OCI-LY3 (cell line): ENCODE data around the gene SYNE2.

Experiments
- H2AFZ ChIP-seq: fragments of 200-600, 300-600 bp; shearing (Covaris generic); 2 replicates; pipeline ENCODE4 v1.6.0; 2014; ENCODE audit warnings: antibody characterized with exemption, low read depth, low read length
- H3K27ac ChIP-seq: fragments of 200-600, 300-600 bp; sonication (generic); 2 replicates; pipeline ENCODE4 v1.5.1; 2014; ENCODE audit warnings: mild to moderate bottlenecking, low read length, moderate library complexity, mixed read lengths
- H3K27me3 ChIP-seq: fragments of 200-600, 300-600 bp; sonication (generic); 2 replicates; pipeline ENCODE4 v1.6.1; 2014; ENCODE audit warnings: low read depth, low read length, mixed read lengths
- H3K36me3 ChIP-seq: fragments of 200-600, 300-600 bp; sonication (generic); replicated peaks from 2 replicates; pipeline ENCODE3; 2014; ENCODE audit warnings: low read depth, low read length, mixed read lengths
- H3K4me1 ChIP-seq: fragments of 300-600, 200-600 bp; sonication (generic); 2 replicates; pipeline ENCODE4 v1.6.1; 2014; ENCODE audit warnings: low read length, mixed read lengths
- H3K4me2 ChIP-seq: fragments of 200-600, 300-600 bp; sonication (generic); 2 replicates; pipeline ENCODE4 v1.6.1; 2014; ENCODE audit warnings: low read length, mixed read lengths
- H3K4me3 ChIP-seq: fragments of 300-600, 200-600 bp; sonication (generic); 2 replicates; pipeline ENCODE4 v1.5.1; 2014; ENCODE audit warnings: antibody characterized with exemption, mild to moderate bottlenecking, low read length, moderate library complexity
- H3K79me2 ChIP-seq: fragments of 300-600, 200-600 bp; shearing (Covaris generic); 2 replicates; pipeline ENCODE4 v1.6.1; 2014; ENCODE audit warnings: mild to moderate bottlenecking, low read length, mixed read lengths
- H3K9ac ChIP-seq: fragments of 300-600, 200-600 bp; shearing (Covaris generic); 2 replicates; pipeline ENCODE4 v1.6.0; 2014; ENCODE audit warnings: mild to moderate bottlenecking, low read length, moderate library complexity
- H3K9me3 ChIP-seq: fragments of 200-600, 300-600 bp; shearing (Covaris generic); 2 replicates; pipeline ENCODE4 v1.6.1; 2014; ENCODE audit warnings: low read length, mixed read lengths; ENCODE audit not compliant: insufficient read depth
- H4K20me1 ChIP-seq: fragments of 200-600, 300-600 bp; sonication (generic); 2 replicates; pipeline ENCODE4 v1.6.1; 2016; ENCODE audit warnings: low read length, mixed read lengths; ENCODE audit not compliant: insufficient read depth
- CTCF ChIP-seq: fragments of 200-600, 300-600 bp; sonication (generic); IDR thresholded peaks from 2 replicates; pipeline ENCODE4 v1.5.1; 2014; ENCODE audit warnings: antibody characterized with exemption, low read length, low read depth
- EZH2phosphoT487 ChIP-seq: fragments of 200-600 bp; shearing (Covaris generic); IDR thresholded peaks from 2 replicates; pipeline ENCODE4 v1.6.1; 2018; ENCODE audit warnings: antibody characterized with exemption, mixed run types, low read depth

Gene SYNE2

DNA sequence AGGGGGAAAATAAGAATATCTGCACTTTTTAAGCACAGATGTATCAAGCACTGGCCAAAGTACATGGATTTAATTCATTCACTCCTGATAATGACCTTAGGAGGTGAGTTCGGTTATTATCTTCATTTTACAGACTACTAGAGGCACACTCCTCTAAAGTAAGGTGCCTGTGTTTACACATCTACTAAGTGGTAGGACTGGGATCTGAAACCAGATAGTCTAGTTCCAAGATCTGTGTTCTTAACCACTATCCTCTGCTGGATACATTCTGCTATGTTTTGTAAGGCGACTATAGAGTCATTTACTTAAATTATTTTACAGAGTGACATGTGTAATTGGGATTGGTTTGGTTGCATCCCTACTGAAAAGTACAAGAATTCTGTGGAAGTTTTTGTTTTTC is 266.1 kb downstream of the SYNE2 start:
- H3K79me2 ChIP-seq, result no peaks in the 10 kb centered on the region
- no peak overlapping the region for H2AFZ ChIP-seq
- no peak overlapping the region for H3K4me3 ChIP-seq
- no peaks in the 10 kb centered on the region for H4K20me1 ChIP-seq
- H3K9me3 ChIP-seq, result no peaks in the 10 kb centered on the region
- no peak overlapping the region for H3K9ac ChIP-seq
- no peak for TF ChIP-seq CTCF
- no peak for TF ChIP-seq EZH2phosphoT487
- H3K36me3 ChIP-seq, result no peaks in the 10 kb centered on the region
- no peaks in the 10 kb centered on the region for H3K27me3 ChIP-seq
- H3K4me2 ChIP-seq, result no peak overlapping the region
- H3K4me1 ChIP-seq, result no peaks in the 10 kb centered on the region
- H3K27ac ChIP-seq, result no peak overlapping the region

DNA sequence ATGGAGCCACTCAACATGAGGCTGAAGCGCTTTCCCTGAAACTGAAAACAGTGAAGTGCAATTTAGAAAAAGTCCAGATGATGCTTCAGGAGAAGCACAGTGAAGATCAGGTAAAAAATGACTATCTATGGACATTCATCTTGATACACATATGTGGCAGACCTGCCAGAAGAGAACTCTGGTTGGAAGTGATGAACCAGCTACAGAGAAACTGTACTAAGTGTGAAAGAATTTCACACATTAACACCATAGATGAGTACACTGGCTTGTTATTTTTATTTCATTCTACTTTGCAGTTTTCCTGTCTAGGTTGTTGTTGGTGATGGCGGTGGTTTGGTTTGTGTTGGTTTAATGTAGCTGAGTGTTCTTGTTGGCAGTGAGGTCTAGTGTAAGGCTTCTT is 266.7 kb downstream of the SYNE2 start:
- Histone ChIP-seq H3K9me3 (no peaks in the 10 kb centered on the region), H3K4me1 (no peaks in the 10 kb centered on the region), H3K36me3 (no peaks in the 10 kb centered on the region), H3K79me2 (no peaks in the 10 kb centered on the region), H3K4me3 (no peak overlapping the region), H4K20me1 (no peaks in the 10 kb centered on the region), H3K4me2 (no peak overlapping the region), H3K27me3 (no peaks in the 10 kb centered on the region), H3K9ac (no peak overlapping the region), H3K27ac (no peak overlapping the region), H2AFZ (no peak overlapping the region)
- TF ChIP-seq CTCF, result no peak
- TF ChIP-seq EZH2phosphoT487, result no peak

GRCh38 chr14:64119980-64120379 is 267.2 kb downstream of the SYNE2 start:
- Histone ChIP-seq H3K4me3 (no peak overlapping the region), H3K36me3 (no peaks in the 10 kb centered on the region), H3K4me2 (no peak overlapping the region), H2AFZ (no peak overlapping the region), H3K27me3 (no peaks in the 10 kb centered on the region), H3K79me2 (no peaks in the 10 kb centered on the region), H3K9me3 (no peaks in the 10 kb centered on the region), H3K9ac (no peak overlapping the region), H3K4me1 (no peaks in the 10 kb centered on the region), H3K27ac (no peak overlapping the region), H4K20me1 (no peaks in the 10 kb centered on the region)
- TF ChIP-seq EZH2phosphoT487 (no peak), CTCF (no peak)

DNA sequence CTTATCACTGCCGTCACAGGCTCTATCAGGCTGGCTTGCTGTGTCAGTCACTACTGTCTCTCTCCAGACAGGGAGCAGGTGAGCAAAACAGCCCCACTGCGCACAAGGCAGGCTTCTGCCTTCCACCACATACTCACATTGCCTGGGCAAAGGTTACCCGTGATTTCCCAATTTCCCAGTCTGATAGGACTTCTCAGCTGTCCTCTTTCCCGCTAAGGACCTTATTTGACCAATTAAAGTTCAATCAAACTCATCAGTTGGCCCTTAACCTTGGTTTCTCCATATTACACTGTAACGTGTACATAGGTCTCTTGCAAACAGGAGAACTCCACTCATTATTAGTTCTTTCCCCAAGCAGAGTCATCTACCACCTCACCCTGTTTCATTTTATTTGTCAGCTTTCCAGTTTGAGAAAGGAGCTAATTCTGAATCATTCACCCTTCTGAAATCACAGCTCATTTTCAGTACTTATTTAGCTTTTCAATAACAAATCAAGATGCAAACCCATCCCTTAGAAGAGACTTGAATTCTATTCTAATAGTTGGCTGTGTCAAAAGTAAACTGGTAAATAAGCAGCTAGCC is 270.5 kb downstream of the SYNE2 start:
- no peak overlapping the region for H3K4me3 ChIP-seq
- no peaks in the 10 kb centered on the region for H3K27me3 ChIP-seq
- TF ChIP-seq EZH2phosphoT487 (no peak), CTCF (no peak)
- no peak overlapping the region for H3K4me2 ChIP-seq
- no peaks in the 10 kb centered on the region for H3K4me1 ChIP-seq
- H3K36me3 ChIP-seq, result no peaks in the 10 kb centered on the region
- H3K27ac ChIP-seq, result no peak overlapping the region
- H3K79me2 ChIP-seq, result no peaks in the 10 kb centered on the region
- no peaks in the 10 kb centered on the region for H4K20me1 ChIP-seq
- H3K9ac ChIP-seq, result no peak overlapping the region
- no peaks in the 10 kb centered on the region for H3K9me3 ChIP-seq
- H2AFZ ChIP-seq, result no peak overlapping the region
